ENCODE measurements around the gene AK2. TPM values are rescaled to one million over a fixed set of nuclear protein-coding genes. Genes with fewer than 3 reads are reported as not detected.
A peak's percentile ranks its signal among the peaks of the same experiment; 100 is the strongest.

AK2 gene
- 100 to 1,000 TPM in 1 of 4 donors, 10 to 100 TPM in 3; 70.2 to 108 (median 80.7) TPM for total RNA-seq

DNA sequence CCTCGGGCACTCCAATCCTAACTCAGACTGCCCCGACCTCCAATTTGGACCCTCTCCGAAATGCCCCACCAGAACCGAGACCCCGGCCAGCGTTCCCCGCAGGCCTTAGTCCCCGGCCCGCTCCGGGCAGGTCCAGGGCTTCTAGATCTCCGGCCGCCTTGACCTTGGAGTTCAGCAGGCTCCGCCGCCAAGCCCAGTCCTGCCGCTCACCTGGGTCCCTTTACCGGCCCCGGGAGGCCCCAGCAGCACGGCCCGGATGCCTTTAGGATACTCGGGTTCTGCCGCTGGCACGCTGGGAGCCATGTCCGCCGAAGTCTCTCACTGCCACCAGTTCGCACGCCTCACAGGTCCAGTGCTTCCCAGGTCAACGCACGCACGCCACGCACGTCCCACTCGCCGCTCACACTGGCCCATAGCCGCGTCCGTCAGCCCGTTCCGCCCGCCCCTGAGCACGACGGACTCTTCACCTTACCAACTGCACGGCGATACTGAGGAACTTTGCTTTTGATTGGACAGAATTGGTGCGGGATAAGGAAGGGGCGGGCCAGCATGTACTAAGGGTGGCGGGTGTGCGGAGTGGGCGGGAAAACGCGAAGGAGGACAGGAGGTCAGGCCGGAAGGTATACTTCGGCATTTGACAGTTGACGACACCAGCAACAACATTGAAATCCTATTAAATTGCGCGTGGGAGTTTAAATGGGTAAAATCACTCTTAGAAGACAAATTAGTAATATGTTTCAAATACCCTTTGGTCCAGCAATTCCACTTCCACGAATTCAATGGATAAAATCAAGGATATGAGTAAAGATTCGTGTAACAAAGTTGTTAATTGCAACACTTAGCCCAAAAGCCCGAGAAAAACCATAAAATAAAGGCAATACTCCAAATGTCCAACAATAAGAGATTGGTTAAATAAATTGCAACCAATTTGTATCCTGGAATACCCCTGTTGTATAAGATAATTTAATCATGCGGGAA, at the start of gene AK2:
AK2 (minus strand) TSS at position 358 of the 978 bp plus-strand sequence; CDS start at position 303, 55 bp downstream.
- no peaks in the 10 kb centered on the region for H3K27me3 ChIP-seq
- H3K36me3 ChIP-seq, result peaks cover 0 to 8% (median 0%) of the 10 kb centered on the region in 4 donors
- peak within 1 kb of the TSS; percentile 84 to 94 (median 93) for H3K4me3 ChIP-seq
- peak; percentile 56 for TF ChIP-seq POLR2A (IDR thresholded peaks at IDR 0.05; ENCODE audit: low read depth)
- TF ChIP-seq EP300 (IDR thresholded peaks at IDR 0.05), result no peak
- TF ChIP-seq, protein P1, sequence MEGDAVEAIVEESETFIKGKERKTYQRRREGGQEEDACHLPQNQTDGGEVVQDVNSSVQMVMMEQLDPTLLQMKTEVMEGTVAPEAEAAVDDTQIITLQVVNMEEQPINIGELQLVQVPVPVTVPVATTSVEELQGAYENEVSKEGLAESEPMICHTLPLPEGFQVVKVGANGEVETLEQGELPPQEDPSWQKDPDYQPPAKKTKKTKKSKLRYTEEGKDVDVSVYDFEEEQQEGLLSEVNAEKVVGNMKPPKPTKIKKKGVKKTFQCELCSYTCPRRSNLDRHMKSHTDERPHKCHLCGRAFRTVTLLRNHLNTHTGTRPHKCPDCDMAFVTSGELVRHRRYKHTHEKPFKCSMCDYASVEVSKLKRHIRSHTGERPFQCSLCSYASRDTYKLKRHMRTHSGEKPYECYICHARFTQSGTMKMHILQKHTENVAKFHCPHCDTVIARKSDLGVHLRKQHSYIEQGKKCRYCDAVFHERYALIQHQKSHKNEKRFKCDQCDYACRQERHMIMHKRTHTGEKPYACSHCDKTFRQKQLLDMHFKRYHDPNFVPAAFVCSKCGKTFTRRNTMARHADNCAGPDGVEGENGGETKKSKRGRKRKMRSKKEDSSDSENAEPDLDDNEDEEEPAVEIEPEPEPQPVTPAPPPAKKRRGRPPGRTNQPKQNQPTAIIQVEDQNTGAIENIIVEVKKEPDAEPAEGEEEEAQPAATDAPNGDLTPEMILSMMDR (IDR thresholded peaks at IDR 0.05), result no peak
- peak; percentile 84 to 87 for TF ChIP-seq POLR2AphosphoS5 (IDR thresholded peaks at IDR 0.05)
- H3K4me1 ChIP-seq, result peaks cover 15 to 46% (median 32%) of the 10 kb centered on the region in 4 donors
- intact Hi-C loops (cut with DNase I), result no loop called here
- peak; percentile 99 for DNase-seq (ENCODE audit: extremely low spot score)
- 7% methylated on average over 38 of the region's 59 CpGs for WGBS
- H3K27ac ChIP-seq (replicated peaks in 1 of 4), result peak within 1 kb of the TSS; percentile 79 to 86 (median 83)
- H3K9me3 ChIP-seq, result no peaks in the 10 kb centered on the region

DNA sequence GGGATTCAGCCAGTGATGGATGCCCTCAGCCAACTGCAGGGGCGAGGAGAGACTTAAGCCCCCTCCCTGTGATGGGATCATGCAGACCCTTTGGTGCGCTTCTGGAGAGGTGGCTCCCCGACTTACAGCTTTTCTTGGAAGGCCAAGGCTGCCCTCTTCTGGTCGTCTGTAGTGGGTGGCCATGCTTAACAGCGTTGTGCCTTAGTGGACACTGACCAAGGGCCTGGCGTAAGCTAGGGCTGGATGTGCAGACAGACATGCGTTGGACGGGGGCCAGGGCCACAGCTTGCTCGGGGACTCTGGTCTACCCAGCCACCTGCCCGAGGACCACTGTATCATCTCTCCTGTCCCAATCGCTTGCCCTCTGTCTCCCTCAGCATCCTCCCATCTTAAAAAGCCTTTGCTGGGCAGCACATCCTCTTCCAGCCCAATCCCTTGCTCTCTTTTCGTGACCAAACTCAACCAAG, 49.7 kb upstream of the AK2 start:
- no peaks in the 10 kb centered on the region for H3K9me3 ChIP-seq
- WGBS, result 26% methylated on average over 10 of the region's 12 CpGs
- intact Hi-C loops (cut with DNase I), result loop anchor here (2.0 to 10.0 kb wide), 3 partner anchors 154 to 372 kb away; partner anchors contain the start of gene FNDC5
- H3K27ac ChIP-seq (replicated peaks in 1 of 4), result no peak overlapping the region
- H3K27me3 ChIP-seq, result no peaks in the 10 kb centered on the region
- TF ChIP-seq, protein P1 (IDR thresholded peaks at IDR 0.05), result peak; percentile 68 to 82 (median 69)
- no peak for TF ChIP-seq EP300 (IDR thresholded peaks at IDR 0.05)
- H3K4me3 ChIP-seq, result no peak overlapping the region
- H3K4me1 ChIP-seq, result peaks cover 7 to 18% (median 14%) of the 10 kb centered on the region in 4 donors
- H3K36me3 ChIP-seq, result no peaks in the 10 kb centered on the region
- DNase-seq (ENCODE audit: extremely low spot score), result peak; percentile 94

DNA sequence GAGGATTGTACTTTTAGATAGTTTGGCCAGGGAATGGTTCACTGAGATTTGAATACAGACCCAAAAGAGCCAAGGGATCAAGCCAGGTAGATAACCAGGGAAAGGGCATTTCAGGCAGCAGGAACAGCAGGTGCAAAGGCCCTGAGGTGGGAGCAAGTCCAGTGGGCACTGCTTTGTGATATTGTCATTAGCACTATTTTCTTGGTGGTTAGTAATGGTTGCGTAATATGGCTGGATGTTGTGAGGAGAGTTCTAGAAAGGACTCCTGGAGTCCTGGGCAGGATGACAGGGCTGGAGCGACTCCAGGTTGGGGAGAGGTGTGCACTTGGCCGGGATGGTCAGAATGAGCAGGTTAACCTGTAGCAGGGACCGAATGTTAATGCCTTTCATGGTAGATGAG, 48.6 kb upstream of the AK2 start:
- no peak for DNase-seq (ENCODE audit: extremely low spot score)
- H3K9me3 ChIP-seq, result no peaks in the 10 kb centered on the region
- no peak overlapping the region for H3K27ac ChIP-seq (replicated peaks in 1 of 4)
- TF ChIP-seq POLR2A (IDR thresholded peaks at IDR 0.05; ENCODE audit: low read depth) (no peak), EP300 (IDR thresholded peaks at IDR 0.05) (no peak), POLR2AphosphoS5 (IDR thresholded peaks at IDR 0.05) (no peak)
- TF ChIP-seq, protein P1 (IDR thresholded peaks at IDR 0.05), result no peak
- 91% methylated on average over 4 of the region's 4 CpGs for WGBS
- no peaks in the 10 kb centered on the region for H3K27me3 ChIP-seq
- peaks cover 13 to 27% (median 23%) of the 10 kb centered on the region in 4 donors for H3K4me1 ChIP-seq
- no peaks in the 10 kb centered on the region for H3K36me3 ChIP-seq
- no peak overlapping the region for H3K4me3 ChIP-seq
- intact Hi-C loops (cut with DNase I), result loop anchor here (10.0 kb wide), 2 partner anchors 211 to 371 kb away; partner anchors contain the start of gene FNDC5

DNA sequence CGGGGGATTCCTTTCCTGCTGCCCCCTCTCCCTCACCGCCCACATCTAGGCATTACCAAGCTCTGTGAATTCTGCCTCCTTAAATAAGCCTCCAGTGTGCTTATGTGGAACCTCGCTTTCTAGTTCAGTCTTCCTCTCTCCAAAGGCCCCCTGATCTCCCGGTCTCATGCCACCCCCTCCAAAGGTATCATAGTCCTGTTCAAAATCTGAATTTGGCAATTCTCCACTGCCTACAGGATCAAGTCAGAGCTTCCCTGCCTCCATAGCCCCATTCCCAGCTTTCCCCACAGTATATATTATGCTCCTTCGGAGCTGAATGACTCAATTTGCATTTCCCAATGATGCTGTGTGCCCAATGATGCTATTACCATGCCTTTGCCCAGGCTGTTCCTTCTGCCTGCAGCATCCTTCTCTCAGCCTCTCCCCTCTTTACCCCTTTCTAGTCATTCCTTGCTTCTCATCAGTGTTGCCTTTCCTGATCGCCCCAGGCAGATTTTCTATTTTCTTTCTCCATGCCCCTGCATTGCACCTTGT, 46.0 kb upstream of the AK2 start:
- WGBS, result 86% methylated on average over 6 of the region's 6 CpGs
- no peak for DNase-seq (ENCODE audit: extremely low spot score)
- Histone ChIP-seq H3K4me3 (no peak overlapping the region), H3K27ac (replicated peaks in 1 of 4) (no peak overlapping the region), H3K36me3 (no peaks in the 10 kb centered on the region), H3K27me3 (no peaks in the 10 kb centered on the region), H3K9me3 (no peaks in the 10 kb centered on the region), H3K4me1 (peaks cover 14 to 30% (median 25%) of the 10 kb centered on the region in 4 donors)
- TF ChIP-seq POLR2AphosphoS5 (IDR thresholded peaks at IDR 0.05), result no peak
- no peak for TF ChIP-seq EP300 (IDR thresholded peaks at IDR 0.05)
- intact Hi-C loops (cut with DNase I), result loop anchor here (10.0 kb wide), 2 partner anchors 208 to 368 kb away; partner anchors contain the start of gene FNDC5

All from esophagus muscularis mucosa (tissue), 4 donors.